ENCODE measurements around the gene TARM1. TPM values are rescaled to one million over a fixed set of nuclear protein-coding genes. Genes with fewer than 3 reads are reported as not detected.

Gene TARM1
- total RNA-seq, 1 donor from 2014 or later = not detected

DNA sequence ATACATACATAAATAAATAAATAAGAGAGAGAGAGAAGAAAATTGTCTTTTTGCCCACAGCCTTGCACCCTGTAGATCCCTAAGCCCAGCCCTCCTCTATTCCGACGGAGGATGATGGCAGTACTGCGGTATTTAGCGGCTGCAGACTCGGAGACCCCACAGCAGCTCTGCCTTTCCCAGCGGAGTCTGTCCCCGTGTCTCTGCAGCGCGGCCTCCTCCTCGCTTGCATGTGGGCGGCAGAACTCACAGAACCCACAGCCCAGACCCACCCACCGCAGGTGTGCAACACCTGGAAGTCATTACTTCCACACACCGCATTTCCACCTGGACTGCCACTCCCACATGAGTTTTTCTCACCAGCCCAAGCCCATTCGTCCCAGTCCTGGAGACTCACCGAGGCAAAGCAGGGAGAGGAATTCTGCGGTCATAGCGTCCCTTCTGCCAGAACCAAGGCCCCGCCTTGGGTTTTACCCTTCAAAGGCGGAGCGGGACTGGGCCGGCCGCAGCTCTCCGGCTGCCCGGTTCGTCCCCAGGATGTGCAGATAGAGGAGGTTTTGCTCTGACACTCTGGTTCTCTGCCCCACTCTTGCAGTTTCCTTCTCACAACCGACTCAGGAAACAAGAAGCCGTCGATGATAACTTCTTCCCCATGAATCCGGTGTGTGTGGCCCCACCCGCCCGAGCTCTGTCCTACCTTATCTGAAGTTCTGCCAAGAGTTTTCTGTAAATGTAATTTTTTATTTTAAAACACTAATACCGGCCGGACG, 17.6 kb downstream of the TARM1 start, which contains the start of gene VSTM1:
Gene VSTM1, minus strand, starts transcription at position 548 of the 767 bp plus-strand sequence. Its CDS starts 120 bp downstream, at position 428.
- Histone ChIP-seq H3K36me3 (no peaks in the 10 kb centered on the region), H3K9me3 (no peaks in the 10 kb centered on the region), H3K4me3 (no peak within 1 kb of the TSS), H3K27ac (no peak within 1 kb of the TSS), H3K4me1 (no peaks in the 10 kb centered on the region), H3K27me3 (no peaks in the 10 kb centered on the region)
- TF ChIP-seq, protein P1, sequence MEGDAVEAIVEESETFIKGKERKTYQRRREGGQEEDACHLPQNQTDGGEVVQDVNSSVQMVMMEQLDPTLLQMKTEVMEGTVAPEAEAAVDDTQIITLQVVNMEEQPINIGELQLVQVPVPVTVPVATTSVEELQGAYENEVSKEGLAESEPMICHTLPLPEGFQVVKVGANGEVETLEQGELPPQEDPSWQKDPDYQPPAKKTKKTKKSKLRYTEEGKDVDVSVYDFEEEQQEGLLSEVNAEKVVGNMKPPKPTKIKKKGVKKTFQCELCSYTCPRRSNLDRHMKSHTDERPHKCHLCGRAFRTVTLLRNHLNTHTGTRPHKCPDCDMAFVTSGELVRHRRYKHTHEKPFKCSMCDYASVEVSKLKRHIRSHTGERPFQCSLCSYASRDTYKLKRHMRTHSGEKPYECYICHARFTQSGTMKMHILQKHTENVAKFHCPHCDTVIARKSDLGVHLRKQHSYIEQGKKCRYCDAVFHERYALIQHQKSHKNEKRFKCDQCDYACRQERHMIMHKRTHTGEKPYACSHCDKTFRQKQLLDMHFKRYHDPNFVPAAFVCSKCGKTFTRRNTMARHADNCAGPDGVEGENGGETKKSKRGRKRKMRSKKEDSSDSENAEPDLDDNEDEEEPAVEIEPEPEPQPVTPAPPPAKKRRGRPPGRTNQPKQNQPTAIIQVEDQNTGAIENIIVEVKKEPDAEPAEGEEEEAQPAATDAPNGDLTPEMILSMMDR (IDR thresholded peaks at IDR 0.05) = no peak
- DNase-seq (ENCODE audit: low spot score in 2 of 2) = no peak
- intact Hi-C loops (cut with DNase I) = no loop called here

DNA sequence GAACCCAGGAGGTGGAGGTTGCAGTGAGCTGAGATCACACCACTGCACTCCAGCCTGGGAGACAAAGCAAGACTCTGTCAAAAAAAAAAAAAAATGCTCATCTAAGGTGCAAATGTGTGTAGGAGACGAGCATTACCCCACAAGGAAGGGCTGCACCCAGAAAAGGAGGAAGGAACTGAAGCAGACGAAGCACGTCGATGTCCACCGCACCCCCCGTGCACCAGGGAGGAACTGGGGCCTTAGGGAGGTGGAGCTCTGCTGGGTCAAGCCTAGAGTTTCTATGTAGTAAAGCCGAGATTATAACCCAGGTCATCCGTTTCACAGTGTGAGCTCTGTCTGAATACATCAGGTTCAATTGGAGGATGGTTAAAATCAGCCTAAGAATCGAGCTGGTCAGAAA, 18.5 kb downstream of the TARM1 start:
- DNase-seq (ENCODE audit: low spot score in 2 of 2) = no peak
- Histone ChIP-seq H3K4me3 (no peak overlapping the region), H3K4me1 (no peaks in the 10 kb centered on the region), H3K27ac (no peak overlapping the region), H3K36me3 (no peaks in the 10 kb centered on the region), H3K9me3 (no peaks in the 10 kb centered on the region), H3K27me3 (no peaks in the 10 kb centered on the region)
- intact Hi-C loops (cut with DNase I) = no loop called here
- TF ChIP-seq, protein P1 (IDR thresholded peaks at IDR 0.05) = no peak

DNA sequence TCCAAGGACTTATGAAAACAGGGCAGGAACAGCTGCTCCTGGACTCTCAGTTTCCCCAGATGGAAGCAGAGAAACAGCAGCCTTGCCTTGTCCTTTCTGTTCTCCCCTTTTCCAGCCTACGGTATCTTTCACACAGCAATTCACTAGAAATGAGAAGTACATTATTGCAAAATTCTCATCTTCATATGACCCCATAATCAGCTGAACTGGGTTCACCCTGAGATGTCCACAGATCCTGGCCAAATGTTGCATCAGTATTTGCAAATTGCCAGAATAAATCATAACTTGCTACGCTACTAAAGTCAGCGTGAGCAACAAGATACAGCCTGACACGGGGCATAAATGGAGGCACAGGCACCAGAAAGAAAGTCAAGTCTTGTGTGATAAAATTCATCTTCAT, 33.5 kb downstream of the TARM1 start:
- H3K27me3 ChIP-seq = no peaks in the 10 kb centered on the region
- no peak for DNase-seq (ENCODE audit: low spot score in 2 of 2)
- TF ChIP-seq, protein P1 (IDR thresholded peaks at IDR 0.05) = no peak
- no peaks in the 10 kb centered on the region for H3K36me3 ChIP-seq
- no peaks in the 10 kb centered on the region for H3K9me3 ChIP-seq
- intact Hi-C loops (cut with DNase I) = no loop called here
- no peak overlapping the region for H3K27ac ChIP-seq
- H3K4me1 ChIP-seq = no peaks in the 10 kb centered on the region
- no peak overlapping the region for H3K4me3 ChIP-seq

DNA sequence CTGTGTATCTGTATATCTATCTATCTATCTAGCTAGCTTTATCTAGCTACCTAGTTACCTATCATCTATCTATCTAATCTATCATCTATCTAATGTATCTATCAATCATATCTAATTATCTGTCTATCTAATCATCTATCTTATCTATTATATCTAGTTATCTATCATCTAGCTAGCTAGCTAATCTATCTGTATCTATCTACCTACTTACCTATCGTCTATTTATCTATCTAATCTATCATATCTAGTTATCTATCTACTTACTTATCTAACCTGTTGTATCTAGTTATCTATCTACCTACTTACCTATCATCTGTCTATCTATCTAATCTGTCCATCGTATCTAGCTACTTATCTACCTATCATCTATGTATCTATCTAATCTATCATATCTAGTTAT, 35.4 kb downstream of the TARM1 start:
- intact Hi-C loops (cut with DNase I) = no loop called here
- no peaks in the 10 kb centered on the region for H3K4me1 ChIP-seq

DNA sequence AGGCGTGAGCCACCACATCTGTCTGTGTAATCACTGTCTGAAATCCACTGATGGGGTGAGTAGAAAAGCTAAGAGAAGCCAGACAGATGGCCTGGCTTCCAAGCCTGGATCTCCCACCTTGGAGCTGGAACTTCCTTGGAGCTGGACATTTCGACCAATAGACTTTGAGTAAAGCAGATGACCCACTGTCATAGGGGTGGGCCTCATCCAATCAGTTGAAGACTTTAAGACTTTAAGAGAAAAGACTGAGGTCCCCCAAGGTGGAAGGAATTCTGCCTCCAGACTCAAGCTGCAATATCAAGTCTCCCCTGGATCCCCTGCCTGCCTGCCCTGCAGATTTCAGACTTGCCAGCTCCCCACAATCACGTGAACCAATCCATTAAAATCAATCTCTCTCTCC, 38.2 kb downstream of the TARM1 start:
- intact Hi-C loops (cut with DNase I) = no loop called here
- Histone ChIP-seq H3K36me3 (no peaks in the 10 kb centered on the region), H3K4me1 (no peaks in the 10 kb centered on the region), H3K27ac (no peak overlapping the region), H3K27me3 (no peaks in the 10 kb centered on the region), H3K9me3 (no peaks in the 10 kb centered on the region), H3K4me3 (no peak overlapping the region)
- DNase-seq (ENCODE audit: low spot score in 2 of 2) = no peak
- TF ChIP-seq, protein P1 (IDR thresholded peaks at IDR 0.05) = no peak

More for the DNA sequence above, 35.4 kb downstream of the TARM1 start:
- Histone ChIP-seq H3K27ac (no peak overlapping the region), H3K27me3 (no peaks in the 10 kb centered on the region), H3K9me3 (no peaks in the 10 kb centered on the region), H3K4me3 (no peak overlapping the region), H3K36me3 (no peaks in the 10 kb centered on the region)
- DNase-seq (ENCODE audit: low spot score in 2 of 2) = no peak
- TF ChIP-seq, protein P1 (IDR thresholded peaks at IDR 0.05) = no peak

Measured in ascending aorta (tissue), 2 donors.